Nephron progenitor cell (in vitro differentiated cells): ENCODE measurements around the gene LRRIQ1.
"Not testable (repeated sequence)": the region's sequence is repeated elsewhere in the genome, so short reads cannot be mapped to it uniquely, and the experiment has no call there.

Source experiments
- DNase-seq: peaks from one replicate; pipeline ENCODE4 v3.0.0; 2021
- H3K27ac Mint-ChIP-seq: 2 replicates; pipeline ENCODE4 v1.8.0; 2021; ENCODE audit warnings: mild to moderate bottlenecking, moderate library complexity, mixed read lengths
- H3K27me3 Mint-ChIP-seq: 2 replicates; pipeline ENCODE4 v1.8.0; 2021; ENCODE audit warnings: mild to moderate bottlenecking, low read depth, mixed read lengths; ENCODE audit not compliant: poor library complexity
- H3K36me3 Mint-ChIP-seq: 2 replicates; pipeline ENCODE4 v1.8.0; 2021; ENCODE audit warnings: low read depth, mixed read lengths
- H3K4me1 Mint-ChIP-seq: 2 replicates; pipeline ENCODE4 v1.8.0; 2021; ENCODE audit warnings: mixed read lengths
- H3K4me3 Mint-ChIP-seq: 2 replicates; pipeline ENCODE4 v1.8.0; 2021; ENCODE audit warnings: mild to moderate bottlenecking, moderate library complexity, mixed read lengths
- H3K9me3 Mint-ChIP-seq: 2 replicates; pipeline ENCODE4 v1.8.0; 2021; ENCODE audit warnings: mild to moderate bottlenecking, moderate library complexity, mixed read lengths
- CTCF ChIP-seq: fragments of 200-600 bp; sonication (generic); IDR thresholded peaks from 2 replicates; pipeline ENCODE4 v1.5.0; 2021; ENCODE audit warnings: antibody characterized with exemption

The LRRIQ1 gene

GRCh38 chr12:85000729-85001128, 35.4 kb upstream of the LRRIQ1 start:
- Mint-ChIP-seq H3K4me3 (no peak overlapping the region), H3K4me1 (peaks cover 6% of the 10 kb centered on the region), H3K9me3 (no peaks in the 10 kb centered on the region), H3K27ac (no peak overlapping the region), H3K36me3 (no peaks in the 10 kb centered on the region), H3K27me3 (no peaks in the 10 kb centered on the region)
- TF ChIP-seq CTCF, result no peak
- no peak for DNase-seq

GRCh38 chr12:85002778-85003296, 33.3 kb upstream of the LRRIQ1 start:
- Mint-ChIP-seq H3K36me3 (no peaks in the 10 kb centered on the region), H3K4me1 (no peaks in the 10 kb centered on the region), H3K27ac (no peak overlapping the region), H3K4me3 (no peak overlapping the region), H3K27me3 (no peaks in the 10 kb centered on the region), H3K9me3 (no peaks in the 10 kb centered on the region)
- DNase-seq, result no peak
- TF ChIP-seq CTCF, result no peak

- Mint-ChIP-seq H3K9me3 (no peaks in the 10 kb centered on the region), H3K27ac (no peak overlapping the region), H3K4me1 (no peaks in the 10 kb centered on the region), H3K27me3 (no peaks in the 10 kb centered on the region), H3K36me3 (no peaks in the 10 kb centered on the region), H3K4me3 (no peak overlapping the region)
- TF ChIP-seq CTCF, result no peak
- no peak for DNase-seq
Observed at GRCh38 chr12:85004204-85004603, 31.9 kb upstream of the LRRIQ1 start.

GRCh38 chr12:85005047-85005446, 31.1 kb upstream of the LRRIQ1 start:
- not testable (repeated sequence) for DNase-seq, H3K4me3 Mint-ChIP-seq, H3K27me3 Mint-ChIP-seq, H3K27ac Mint-ChIP-seq, H3K36me3 Mint-ChIP-seq, H3K4me1 Mint-ChIP-seq, H3K9me3 Mint-ChIP-seq

GRCh38 chr12:85005615-85006014, 30.5 kb upstream of the LRRIQ1 start:
- no peaks in the 10 kb centered on the region for H3K9me3 Mint-ChIP-seq
- H3K27ac Mint-ChIP-seq, result no peak overlapping the region
- H3K27me3 Mint-ChIP-seq, result no peaks in the 10 kb centered on the region
- H3K4me1 Mint-ChIP-seq, result no peaks in the 10 kb centered on the region
- no peaks in the 10 kb centered on the region for H3K36me3 Mint-ChIP-seq
- H3K4me3 Mint-ChIP-seq, result no peak overlapping the region
- no peak for DNase-seq
- no peak for TF ChIP-seq CTCF

GRCh38 chr12:85006206-85006605, 29.9 kb upstream of the LRRIQ1 start:
- H3K27me3 Mint-ChIP-seq, result no peaks in the 10 kb centered on the region
- H3K27ac Mint-ChIP-seq, result no peak overlapping the region
- H3K4me1 Mint-ChIP-seq, result no peaks in the 10 kb centered on the region
- DNase-seq, result no peak
- no peaks in the 10 kb centered on the region for H3K9me3 Mint-ChIP-seq
- no peak overlapping the region for H3K4me3 Mint-ChIP-seq
- no peak for TF ChIP-seq CTCF
- no peaks in the 10 kb centered on the region for H3K36me3 Mint-ChIP-seq
